NAMALWA (cell line): ENCODE results near the gene TM6SF1.

Source experiments
- DNase-seq: peaks from one replicate; pipeline ENCODE4 v3.0.0-alpha.2; 2015; ENCODE audit warnings: low spot score

TM6SF1 gene

GRCh38 chr15:83174891-83175290 lies 67.4 kb downstream of the TM6SF1 start:
- no peak for DNase-seq

DNA sequence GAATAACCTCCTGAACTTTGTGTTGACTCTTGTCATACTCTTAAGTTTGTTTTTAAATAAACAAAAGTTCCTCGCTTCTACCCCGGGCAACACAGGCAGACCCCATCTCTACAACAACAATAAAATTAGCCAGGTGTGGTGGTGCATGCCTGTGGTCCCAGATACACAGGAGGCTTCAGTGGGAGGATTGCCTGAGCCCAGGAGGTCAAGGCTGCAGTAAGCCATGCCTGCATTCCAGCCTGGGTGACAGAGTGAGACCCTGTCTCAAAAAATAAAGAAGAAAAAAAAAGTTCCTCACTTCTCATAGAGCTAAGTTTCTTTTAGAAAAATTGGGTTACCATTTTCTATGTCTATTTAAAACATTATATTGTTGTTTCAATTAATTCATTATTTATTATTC lies 70.9 kb downstream of the TM6SF1 start:
- DNase-seq = no peak

DNA sequence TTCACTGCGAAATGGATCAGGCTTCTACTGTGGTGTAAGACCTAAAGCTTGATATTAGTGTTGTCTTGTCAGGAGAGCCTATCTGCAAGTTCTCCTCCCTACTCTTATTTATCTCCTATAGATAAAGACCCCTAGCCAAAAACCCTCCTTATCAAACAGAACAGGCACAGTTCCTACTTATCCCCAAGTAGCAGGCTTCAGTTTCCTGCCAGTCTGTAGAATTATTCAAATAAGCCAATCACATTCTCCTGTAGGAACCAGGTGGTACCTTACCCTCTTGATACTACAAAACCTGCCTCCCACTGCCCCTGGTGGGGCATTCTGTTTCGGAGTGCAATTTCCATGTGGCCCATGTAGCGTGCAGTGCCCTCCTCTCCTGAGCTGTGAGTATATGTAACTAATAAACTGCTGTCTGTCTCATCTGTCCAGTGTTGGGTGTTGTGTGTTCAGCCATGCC lies 71.5 kb downstream of the TM6SF1 start:
- DNase-seq = no peak

GRCh38 chr15:83185561-83185960 lies 78.1 kb downstream of the TM6SF1 start:
- DNase-seq = no peak
